COR-L47 (cell line): ENCODE data around the gene CECR2.

Source experiments
- DNase-seq: peaks from one replicate; lab custom pipeline; 2025; lab: John Stamatoyannopoulos, UW

Gene CECR2

DNA sequence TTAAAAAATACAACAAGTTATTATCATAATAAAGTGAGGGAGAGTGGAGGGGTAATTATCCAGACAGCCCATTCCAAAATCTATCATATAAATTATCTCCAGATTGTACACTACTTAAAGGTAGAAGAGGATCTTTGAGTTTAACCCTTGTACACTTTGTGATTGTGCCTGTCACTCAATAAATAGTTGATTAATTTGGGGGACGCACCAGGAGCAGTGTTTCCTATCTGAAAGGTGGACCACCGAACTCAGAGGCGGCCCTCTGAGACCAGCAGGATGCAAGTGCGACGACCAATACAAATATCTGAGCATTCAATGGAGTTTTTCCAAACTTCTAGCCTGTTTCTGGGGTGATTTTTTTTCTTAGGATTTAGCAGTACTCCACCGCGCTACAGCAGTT lies 1.1 kb upstream of the CECR2 start:
- no peak for DNase-seq

GRCh38 chr22:17368554-17369438 lies 464 bp upstream of the CECR2 start:
- DNase-seq = no peak

DNA sequence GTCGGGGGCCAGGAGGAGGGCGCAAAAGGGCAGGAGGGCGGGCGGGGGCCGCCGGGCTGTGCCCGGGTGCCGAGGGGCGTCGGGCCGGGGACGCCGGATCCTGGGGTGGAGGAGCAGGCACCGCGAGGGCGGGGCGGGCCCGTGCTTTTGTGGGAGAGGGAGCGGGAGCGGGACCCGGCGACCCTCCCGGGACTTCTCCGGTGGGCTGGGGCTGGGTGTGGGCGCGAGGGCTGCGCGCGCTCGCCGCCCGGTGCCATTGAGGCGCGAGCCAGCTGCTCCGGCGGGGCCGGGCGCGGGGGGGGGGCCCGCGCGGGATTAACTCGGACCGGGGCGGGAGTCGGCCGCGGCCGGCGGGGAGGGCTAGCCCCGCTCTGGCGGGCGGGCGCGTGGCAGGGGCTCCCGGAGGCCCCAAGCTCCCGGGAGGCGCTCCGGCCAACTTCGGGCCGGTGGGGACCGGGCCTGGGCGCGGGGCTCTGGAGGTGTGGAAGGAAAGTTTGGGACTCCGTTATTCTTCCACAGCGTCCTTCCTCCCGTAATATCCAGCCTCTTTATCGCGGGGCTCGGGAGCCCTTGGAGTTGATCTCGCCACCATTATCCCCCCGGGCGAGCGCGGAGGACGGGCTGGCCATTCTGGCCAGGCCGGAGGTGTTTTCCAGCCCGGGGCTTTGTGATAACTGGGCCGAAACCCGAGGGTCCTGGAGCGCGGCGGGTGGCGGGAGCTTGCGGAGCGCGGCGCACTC lies 936 bp downstream of the CECR2 start:
- DNase-seq = no peak

- no peak for DNase-seq
Observed at GRCh38 chr22:17370766-17371432, 1.6 kb downstream of the CECR2 start.

- DNase-seq = no peak
Observed at GRCh38 chr22:17371448-17371847, 2.2 kb downstream of the CECR2 start.

DNA sequence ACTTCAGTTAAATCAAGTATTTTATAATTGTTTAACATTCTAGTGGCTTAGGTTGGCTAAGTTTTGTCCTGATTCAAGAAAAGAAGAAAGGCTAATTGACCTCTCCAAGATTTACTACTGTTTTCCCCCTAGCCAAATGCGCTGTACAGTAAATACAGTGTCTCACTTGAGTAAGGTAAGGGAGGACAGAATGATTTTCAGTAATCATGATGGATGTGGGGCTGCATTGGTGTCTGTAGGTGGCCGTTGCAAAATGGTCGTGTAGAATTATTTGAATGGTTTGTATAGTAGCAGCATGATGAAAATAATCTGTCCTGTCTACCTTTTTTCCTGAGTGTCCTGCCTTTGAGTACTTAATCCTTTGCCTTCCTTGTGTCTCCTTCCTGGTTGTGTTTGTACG lies 4.6 kb downstream of the CECR2 start:
- no peak for DNase-seq

DNA sequence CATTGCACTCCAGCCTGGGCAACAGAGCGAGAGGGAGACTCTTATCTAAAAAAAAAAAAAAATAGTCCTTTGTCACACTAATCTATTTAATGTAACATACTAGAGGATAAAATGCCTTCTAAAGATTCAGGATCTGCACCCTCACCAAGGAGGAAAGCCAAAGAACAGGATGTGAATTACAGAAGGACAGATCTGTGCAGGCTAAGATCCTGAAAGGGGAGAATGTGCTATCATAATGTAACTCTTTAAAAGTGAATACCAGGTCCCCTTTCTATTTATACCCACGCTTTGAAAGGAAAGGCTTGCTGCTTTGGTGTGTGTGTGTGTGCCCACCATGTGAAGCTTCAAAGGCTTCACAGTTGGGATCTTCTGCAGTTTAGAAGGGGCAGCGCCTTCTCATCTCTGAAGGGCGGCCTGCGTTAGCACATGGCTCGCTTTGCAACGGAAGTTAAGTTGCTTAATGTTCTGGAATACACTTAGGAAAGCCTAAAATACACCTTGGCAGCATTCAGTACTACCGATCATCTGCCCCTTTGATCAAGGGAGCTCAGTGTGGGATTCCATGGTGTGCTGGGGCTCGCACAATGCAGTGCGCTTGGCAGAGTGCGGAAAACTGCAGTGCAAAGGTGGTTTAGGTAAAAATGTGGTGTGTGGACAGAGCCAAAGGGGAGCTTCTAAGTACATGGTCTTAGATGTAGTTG lies 6.8 kb downstream of the CECR2 start:
- no peak for DNase-seq

GRCh38 chr22:17376950-17377349 lies 7.7 kb downstream of the CECR2 start:
- DNase-seq = no peak

GRCh38 chr22:17379944-17380343 lies 10.7 kb downstream of the CECR2 start:
- no peak for DNase-seq

- DNase-seq = no peak
Observed at GRCh38 chr22:17380359-17381087, 11.3 kb downstream of the CECR2 start.

- DNase-seq = no peak
Observed at GRCh38 chr22:17381192-17381913, 12.1 kb downstream of the CECR2 start.

GRCh38 chr22:17384612-17385330 lies 15.5 kb downstream of the CECR2 start:
- no peak for DNase-seq

- no peak for DNase-seq
Observed at GRCh38 chr22:17387356-17387755, 18.1 kb downstream of the CECR2 start.

DNA sequence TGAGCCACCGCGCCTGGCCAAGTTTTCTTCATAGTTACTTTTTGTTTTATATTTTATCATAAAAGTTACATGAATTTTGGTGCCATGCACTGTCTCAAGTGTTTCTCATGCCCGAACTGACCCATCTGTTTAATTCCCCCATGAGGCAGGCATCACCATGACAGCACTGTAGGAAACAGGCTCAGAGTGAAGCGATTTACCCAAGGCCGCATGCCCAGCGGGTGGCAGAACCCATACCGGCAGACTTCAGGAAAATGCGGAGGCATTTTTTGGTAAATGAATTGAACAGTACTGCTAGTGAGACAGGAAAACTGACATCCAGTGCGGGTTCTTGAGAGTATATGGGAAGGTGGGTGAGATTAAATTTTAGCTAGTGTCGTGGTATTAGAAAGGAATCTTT lies 19.0 kb downstream of the CECR2 start:
- no peak for DNase-seq

- no peak for DNase-seq
Observed at GRCh38 chr22:17390087-17390486, 20.8 kb downstream of the CECR2 start.

- DNase-seq = no peak
Observed at GRCh38 chr22:17396516-17396915, 27.3 kb downstream of the CECR2 start.

DNA sequence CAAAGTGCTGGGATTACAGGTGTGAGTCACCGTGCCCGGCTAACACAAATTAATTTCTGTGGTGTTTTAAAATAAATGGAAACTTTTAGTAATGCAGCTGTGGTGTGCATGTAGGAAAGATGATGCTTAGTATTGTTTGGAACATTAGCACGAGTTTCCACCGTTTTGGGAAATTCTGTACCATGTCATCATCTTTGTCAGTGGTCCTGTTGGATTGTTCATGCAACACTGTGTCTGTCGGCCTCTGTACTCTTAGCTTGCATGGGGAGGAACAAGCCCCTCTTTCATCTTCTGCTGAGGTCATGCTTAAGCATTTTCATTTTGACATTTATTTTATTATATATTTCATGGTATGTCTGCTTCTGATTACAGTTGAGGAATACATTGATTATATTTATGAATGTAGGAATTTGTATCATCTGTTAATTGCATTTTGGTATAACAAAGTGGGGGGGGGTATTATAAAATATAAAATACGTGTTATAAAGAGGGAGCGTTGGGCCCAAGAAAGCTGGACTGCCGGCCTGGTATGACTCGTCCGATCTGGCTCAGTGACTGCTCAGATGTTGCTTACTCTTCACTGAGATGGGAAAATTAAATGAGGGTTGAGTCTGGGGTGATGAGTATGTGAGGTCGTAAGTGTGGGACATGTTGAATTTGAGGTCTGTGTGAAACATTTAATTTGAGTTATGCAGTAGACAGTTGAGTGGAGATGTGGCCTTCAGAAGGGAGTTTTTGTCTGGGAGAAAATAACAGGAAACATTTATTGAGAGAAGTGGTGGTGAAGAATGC lies 28.7 kb downstream of the CECR2 start:
- no peak for DNase-seq

GRCh38 chr22:17400305-17400704 lies 31.0 kb downstream of the CECR2 start:
- no peak for DNase-seq

GRCh38 chr22:17401728-17402127 lies 32.5 kb downstream of the CECR2 start:
- no peak for DNase-seq
